NOMO-1 treated with DMSO at 0.1 percent for 48 hours (cell line): ENCODE data around the gene VWA3B.
"Not testable (repeated sequence)": the region's sequence is repeated elsewhere in the genome, so short reads cannot be mapped to it uniquely, and the experiment has no call there.

Experiments
- DNase-seq: peaks from one replicate; lab custom pipeline; 2025; ENCODE audit not compliant: unreplicated experiment; lab: John Stamatoyannopoulos, UW

The VWA3B gene

GRCh38 chr2:98295721-98296414 lies 208.9 kb downstream of the VWA3B start:
- DNase-seq: no peak

- DNase-seq: no peak
These were observed 209.5 kb downstream of the VWA3B start for GRCh38 chr2:98296440-98296839.

GRCh38 chr2:98297817-98298682 lies 211.1 kb downstream of the VWA3B start:
- DNase-seq: no peak

- DNase-seq: no peak
These were observed 211.8 kb downstream of the VWA3B start for GRCh38 chr2:98298683-98299164.

GRCh38 chr2:98299211-98299905 lies 212.4 kb downstream of the VWA3B start:
- DNase-seq: no peak

- DNase-seq: no peak
These were observed 213.3 kb downstream of the VWA3B start for GRCh38 chr2:98300141-98300874.

GRCh38 chr2:98301469-98301868 lies 214.5 kb downstream of the VWA3B start:
- no peak for DNase-seq

GRCh38 chr2:98307131-98307696 lies 220.2 kb downstream of the VWA3B start:
- not testable (repeated sequence) for DNase-seq

- DNase-seq: no peak
These were observed 221.1 kb downstream of the VWA3B start for GRCh38 chr2:98308068-98308467.

- DNase-seq: no peak
These were observed 221.6 kb downstream of the VWA3B start for GRCh38 chr2:98308532-98308931.

GRCh38 chr2:98309580-98309979 lies 222.6 kb downstream of the VWA3B start:
- DNase-seq: no peak

- DNase-seq: no peak
These were observed 223.0 kb downstream of the VWA3B start for GRCh38 chr2:98310010-98310409.

- no peak for DNase-seq
These were observed 224.1 kb downstream of the VWA3B start for GRCh38 chr2:98311090-98311489.

- no peak for DNase-seq
These were observed 225.0 kb downstream of the VWA3B start for GRCh38 chr2:98311771-98312545.

GRCh38 chr2:98313492-98314250 lies 226.7 kb downstream of the VWA3B start:
- no peak for DNase-seq

- DNase-seq: no peak
These were observed 227.3 kb downstream of the VWA3B start for GRCh38 chr2:98314251-98314650.

- DNase-seq: no peak
These were observed 229.0 kb downstream of the VWA3B start for GRCh38 chr2:98315957-98316356.

- DNase-seq: no peak
These were observed 230.2 kb downstream of the VWA3B start for GRCh38 chr2:98317214-98317613.

GRCh38 chr2:98320171-98320570 lies 233.2 kb downstream of the VWA3B start:
- not testable (repeated sequence) for DNase-seq
